GM12874 (cell line): ENCODE data around the gene KCNQ1.
A peak's percentile ranks its signal among the peaks of the same experiment; 100 is the strongest.

Experiments used
- TF ChIP-seq, protein P1 (sequence below): IDR thresholded peaks from 2 replicates; pipeline ENCODE4 v1.5.1; 2011; ENCODE audit warnings: low read depth, mild to moderate bottlenecking, control low read depth, low read length, moderate library complexity; ENCODE audit not compliant: insufficient read depth

KCNQ1 gene

DNA sequence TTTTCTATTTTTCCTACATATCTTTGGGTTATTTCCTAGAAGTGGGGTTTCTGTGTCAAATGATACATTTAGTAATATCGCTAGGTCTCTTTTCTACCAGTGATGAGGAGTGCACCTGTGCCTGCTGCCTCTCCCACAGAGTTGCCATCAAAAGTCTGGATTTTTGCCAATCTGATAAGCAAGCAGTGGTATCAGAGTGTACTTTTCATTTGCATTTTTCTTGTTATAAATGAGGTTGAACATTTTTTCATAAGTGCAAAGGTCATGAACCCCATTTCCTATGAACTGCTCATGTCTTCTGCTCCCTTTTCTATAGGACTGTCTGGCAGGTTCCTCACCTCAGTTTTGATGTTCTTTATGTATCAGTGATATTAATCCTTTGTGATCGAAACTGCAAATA is 2.2 kb upstream of the KCNQ1 start:
- TF ChIP-seq, protein P1, sequence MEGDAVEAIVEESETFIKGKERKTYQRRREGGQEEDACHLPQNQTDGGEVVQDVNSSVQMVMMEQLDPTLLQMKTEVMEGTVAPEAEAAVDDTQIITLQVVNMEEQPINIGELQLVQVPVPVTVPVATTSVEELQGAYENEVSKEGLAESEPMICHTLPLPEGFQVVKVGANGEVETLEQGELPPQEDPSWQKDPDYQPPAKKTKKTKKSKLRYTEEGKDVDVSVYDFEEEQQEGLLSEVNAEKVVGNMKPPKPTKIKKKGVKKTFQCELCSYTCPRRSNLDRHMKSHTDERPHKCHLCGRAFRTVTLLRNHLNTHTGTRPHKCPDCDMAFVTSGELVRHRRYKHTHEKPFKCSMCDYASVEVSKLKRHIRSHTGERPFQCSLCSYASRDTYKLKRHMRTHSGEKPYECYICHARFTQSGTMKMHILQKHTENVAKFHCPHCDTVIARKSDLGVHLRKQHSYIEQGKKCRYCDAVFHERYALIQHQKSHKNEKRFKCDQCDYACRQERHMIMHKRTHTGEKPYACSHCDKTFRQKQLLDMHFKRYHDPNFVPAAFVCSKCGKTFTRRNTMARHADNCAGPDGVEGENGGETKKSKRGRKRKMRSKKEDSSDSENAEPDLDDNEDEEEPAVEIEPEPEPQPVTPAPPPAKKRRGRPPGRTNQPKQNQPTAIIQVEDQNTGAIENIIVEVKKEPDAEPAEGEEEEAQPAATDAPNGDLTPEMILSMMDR, result no peak

DNA sequence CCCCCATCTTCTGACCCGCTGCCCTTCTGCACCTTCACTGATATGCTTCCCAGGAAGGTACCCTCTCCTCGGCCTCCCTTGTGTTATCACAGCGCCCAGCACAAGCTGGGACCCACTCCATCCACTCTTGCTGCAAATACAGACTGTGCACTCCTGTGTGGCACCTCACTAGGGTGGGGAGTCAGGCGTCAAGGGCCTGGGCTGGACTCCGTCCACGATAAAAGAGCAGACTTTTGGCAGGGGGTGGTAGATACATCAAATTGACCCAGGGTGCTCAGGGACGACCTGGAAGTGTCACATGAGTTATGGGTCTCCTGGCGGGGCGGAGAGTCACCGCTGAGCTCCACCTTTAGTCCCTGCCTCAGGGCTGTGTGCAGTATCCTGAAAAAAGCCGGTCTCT is 1.4 kb upstream of the KCNQ1 start:
- TF ChIP-seq, protein P1, result no peak

DNA sequence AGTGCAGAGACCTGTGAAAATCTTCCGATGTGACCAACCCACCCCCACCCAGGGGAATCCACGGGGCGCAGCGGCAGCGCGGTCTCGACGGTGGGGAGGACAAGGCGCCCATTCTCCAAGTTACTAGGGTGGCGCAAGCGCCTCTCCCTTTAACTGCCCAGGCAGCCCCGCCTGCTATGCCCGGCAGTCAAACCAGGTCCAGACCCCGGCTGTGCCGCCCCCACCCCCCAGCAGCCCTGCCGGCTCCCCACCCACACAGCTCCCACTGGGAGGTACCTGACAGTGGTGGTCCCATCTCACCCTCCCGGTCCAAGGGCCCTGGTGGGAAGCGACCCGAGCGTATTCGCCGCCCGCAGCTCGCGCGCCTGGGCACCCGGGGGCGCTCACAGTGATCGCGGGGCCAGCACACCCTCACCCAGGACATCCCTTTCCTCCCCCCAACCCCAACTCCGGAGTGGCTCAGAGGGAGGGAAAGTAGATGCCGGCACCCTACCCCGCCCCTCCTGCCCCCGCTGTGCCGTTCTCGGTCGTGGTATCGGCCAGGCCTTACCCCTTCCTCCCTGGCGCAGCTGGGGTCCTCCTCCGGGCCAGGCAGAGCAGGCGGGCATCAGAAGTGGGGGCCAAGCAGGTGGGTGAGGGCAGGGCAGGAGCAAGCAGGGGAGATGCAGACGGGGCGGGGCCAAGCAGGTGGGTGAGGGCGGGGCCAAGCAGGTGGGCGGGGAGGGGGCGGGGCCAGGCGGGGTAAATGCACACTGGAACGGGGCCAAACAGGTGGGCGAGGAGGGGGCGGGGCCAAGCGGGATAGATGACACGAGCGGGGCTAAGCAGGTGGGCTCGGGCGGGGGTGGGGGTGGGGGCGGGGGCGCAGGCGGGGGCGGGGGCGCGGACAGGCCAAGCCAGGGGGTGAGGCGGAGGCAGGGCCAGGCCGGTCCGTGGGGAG is 657 bp upstream of the KCNQ1 start, which contains the start of gene TRPM5:
TSS of gene TRPM5 (minus strand) at position 634 of the 940 bp plus-strand sequence. CDS start 21,478 bp downstream, outside the sequence.
- TF ChIP-seq, protein P1, result 0 out of 2 replicates have a peak, but pooled peaks have one; percentile 4

DNA sequence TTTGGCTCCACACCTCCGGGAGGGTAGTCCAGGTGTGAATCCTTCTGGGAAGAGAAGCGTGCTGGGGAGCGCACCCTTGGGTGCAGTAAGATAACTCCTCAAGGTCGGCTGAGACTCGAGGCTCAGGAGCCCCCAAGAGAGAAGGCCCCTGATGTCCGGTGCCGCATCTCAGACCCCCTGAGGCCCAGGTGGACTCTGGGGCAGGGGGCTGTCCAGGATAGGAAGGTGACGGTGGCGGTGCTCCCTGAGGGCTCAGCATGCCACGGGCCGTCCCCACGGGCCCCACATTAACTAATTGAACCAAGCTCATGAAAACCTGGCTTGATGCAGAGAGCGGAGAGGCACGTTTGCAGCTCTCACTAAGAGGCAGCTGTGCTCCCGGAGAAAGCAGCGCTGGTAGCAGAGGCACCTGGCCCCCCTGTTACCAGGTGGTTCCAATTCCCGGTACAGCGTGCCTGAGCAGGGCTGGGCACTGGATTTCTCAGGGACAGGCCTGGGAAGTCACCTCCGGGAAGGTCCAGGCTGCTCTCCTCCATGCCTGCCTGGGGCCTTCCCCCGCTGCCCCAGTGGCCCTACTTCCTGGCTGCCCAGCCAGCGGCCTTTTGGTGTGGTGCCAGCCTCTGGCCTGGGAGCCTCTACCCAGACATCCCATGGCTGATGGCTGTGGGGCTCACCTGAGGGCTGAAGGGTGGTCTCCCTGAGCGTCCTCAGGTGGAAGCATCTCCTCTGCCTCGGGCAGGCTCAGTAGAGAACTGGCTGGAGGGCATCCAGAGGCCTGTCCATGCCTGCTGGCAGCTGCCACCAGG is 1.1 kb downstream of the KCNQ1 start:
- TF ChIP-seq, protein P1, result no peak

DNA sequence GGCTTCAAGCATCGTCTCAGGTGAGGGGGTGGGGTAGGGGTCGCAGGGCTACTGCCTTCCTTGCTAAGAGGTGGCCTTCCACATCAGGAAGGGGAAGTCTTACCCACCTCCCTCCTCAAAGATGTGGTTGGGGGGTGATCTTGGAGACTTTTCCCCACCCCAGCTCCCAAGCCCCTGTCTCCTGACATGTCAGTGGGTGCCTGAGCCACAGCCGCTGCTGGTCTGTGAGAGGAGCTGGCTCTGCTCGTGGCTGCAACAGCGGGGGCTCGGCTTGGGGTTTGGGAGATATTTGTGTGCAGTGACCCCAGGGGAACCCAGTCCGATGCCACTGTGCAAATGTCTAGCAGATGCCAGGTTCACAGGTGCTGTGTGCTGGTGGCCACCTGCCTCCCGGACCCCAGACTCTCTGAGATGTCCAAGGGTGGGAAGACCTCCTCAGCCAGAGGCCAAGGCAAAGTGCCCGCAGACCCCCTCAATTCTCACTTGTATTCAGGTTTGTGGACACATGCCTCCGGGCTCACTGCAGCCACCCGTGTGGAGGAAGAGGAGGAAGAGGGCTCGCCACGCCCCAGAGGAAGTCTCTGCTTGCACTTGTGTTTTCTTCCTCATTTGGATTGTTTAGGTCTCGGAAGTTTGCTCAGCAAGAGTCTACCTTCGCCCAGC is 1.9 kb downstream of the KCNQ1 start:
- TF ChIP-seq, protein P1, result no peak

DNA sequence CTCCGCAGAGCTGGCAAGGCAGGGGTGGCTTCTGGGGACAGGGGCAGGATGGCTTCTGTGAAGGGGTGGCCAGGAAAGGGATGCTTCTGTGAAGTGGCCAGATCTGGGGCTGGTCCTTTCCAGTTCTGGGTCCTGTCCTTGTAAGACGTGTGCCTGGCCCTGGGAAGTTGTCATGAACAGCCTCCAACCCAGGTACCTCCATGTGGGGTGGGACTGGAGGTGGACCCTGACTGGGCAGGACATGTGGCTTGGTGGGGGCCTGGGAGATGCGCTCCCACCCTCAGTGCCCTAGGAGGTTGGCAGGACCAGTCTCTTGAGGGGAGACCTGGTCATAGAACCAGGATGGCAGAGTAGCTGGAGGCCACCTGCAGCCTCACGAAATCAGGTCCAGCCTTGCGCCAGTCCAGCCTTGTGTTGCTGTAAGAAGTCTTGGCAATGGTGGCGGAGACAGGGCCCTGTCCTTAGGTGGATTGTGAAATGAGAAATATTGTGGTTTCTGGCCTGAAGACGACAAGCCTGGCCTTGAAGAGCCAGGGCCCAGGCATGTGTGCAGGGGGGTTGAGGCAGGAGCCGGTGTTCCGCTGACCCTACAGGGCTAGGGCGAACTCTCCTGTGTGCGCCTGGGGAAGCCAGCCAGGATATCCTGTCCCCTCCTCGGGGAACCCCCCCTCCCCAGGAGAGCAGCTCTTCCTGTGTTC is 2.6 kb downstream of the KCNQ1 start:
- TF ChIP-seq, protein P1, result no peak
